HG03354 (cell line): Measurements from ENCODE around the gene TOGARAM2.

Source experiments
- ATAC-seq: cut with Tn5 transposase; IDR thresholded peaks from one replicate; pipeline ENCODE4 v1.9.1; 2021; ENCODE audit warnings: mild to moderate bottlenecking; ENCODE audit not compliant: unreplicated experiment, poor library complexity, severe bottlenecking

The TOGARAM2 gene

GRCh38 chr2:29046321-29046720, 65.2 kb downstream of the TOGARAM2 start:
- ATAC-seq, result no peak

- no peak for ATAC-seq
Observed at GRCh38 chr2:29047083-29047845, 66.2 kb downstream of the TOGARAM2 start.

- no peak for ATAC-seq
Observed at GRCh38 chr2:29050591-29050990, 69.5 kb downstream of the TOGARAM2 start.

- no peak for ATAC-seq
Observed at GRCh38 chr2:29051730-29052129, 70.6 kb downstream of the TOGARAM2 start.

GRCh38 chr2:29052807-29053206, 71.7 kb downstream of the TOGARAM2 start:
- ATAC-seq, result no peak

GRCh38 chr2:29053223-29053622, 72.1 kb downstream of the TOGARAM2 start:
- ATAC-seq, result no peak

GRCh38 chr2:29053670-29054400, 72.7 kb downstream of the TOGARAM2 start:
- ATAC-seq, result no peak

- no peak for ATAC-seq
Observed at GRCh38 chr2:29054430-29054829, 73.3 kb downstream of the TOGARAM2 start.

GRCh38 chr2:29055601-29056000, 74.5 kb downstream of the TOGARAM2 start:
- no peak for ATAC-seq

GRCh38 chr2:29056452-29056851, 75.4 kb downstream of the TOGARAM2 start:
- no peak for ATAC-seq

GRCh38 chr2:29057006-29057405, 75.9 kb downstream of the TOGARAM2 start:
- no peak for ATAC-seq

- ATAC-seq, result no peak
Observed at GRCh38 chr2:29059624-29060023, 78.5 kb downstream of the TOGARAM2 start.

GRCh38 chr2:29060441-29060840, 79.3 kb downstream of the TOGARAM2 start:
- ATAC-seq, result no peak

GRCh38 chr2:29061176-29061575, 80.1 kb downstream of the TOGARAM2 start:
- no peak for ATAC-seq

GRCh38 chr2:29061616-29062015, 80.5 kb downstream of the TOGARAM2 start:
- ATAC-seq, result no peak

GRCh38 chr2:29062371-29062770, 81.3 kb downstream of the TOGARAM2 start:
- ATAC-seq, result no peak

GRCh38 chr2:29063056-29063455, 82.0 kb downstream of the TOGARAM2 start:
- no peak for ATAC-seq

GRCh38 chr2:29063646-29064345, 82.7 kb downstream of the TOGARAM2 start:
- ATAC-seq, result no peak

GRCh38 chr2:29064346-29064715, 83.2 kb downstream of the TOGARAM2 start:
- ATAC-seq, result no peak

GRCh38 chr2:29064746-29065067, 83.6 kb downstream of the TOGARAM2 start:
- no peak for ATAC-seq
